ENCODE results near the gene PTPN20. TPM values are rescaled to one million over a fixed set of nuclear protein-coding genes. Genes with fewer than 3 reads are reported as not detected.
"Not testable (repeated sequence)": the region's sequence is repeated elsewhere in the genome, so short reads cannot be mapped to it uniquely, and the experiment has no call there.

PTPN20 gene
- polyA plus RNA-seq (2014; cell fraction: cytosol; rRNA removed) = 0.21 TPM in 1 of 2 replicates, not detected in the other
- polyA plus RNA-seq (2014; cell fraction: nucleus; rRNA removed) = 0.15 TPM in 1 of 2 replicates, not detected in the other

GRCh38 chr10:46911144-46911876, at the start of gene PTPN20:
PTPN20 (plus strand) TSS chr10:46911428; CDS start chr10:46932500, 21,072 bp downstream.
- DNase-seq (ENCODE audit: low spot score) = not testable (repeated sequence)

GRCh38 chr10:46869716-46870115, 41.5 kb upstream of the PTPN20 start:
- DNase-seq (ENCODE audit: low spot score) = not testable (repeated sequence)

GRCh38 chr10:46871583-46871982, 39.6 kb upstream of the PTPN20 start:
- DNase-seq (ENCODE audit: low spot score) = not testable (repeated sequence)

GRCh38 chr10:46875304-46875703, 35.9 kb upstream of the PTPN20 start:
- not testable (repeated sequence) for DNase-seq (ENCODE audit: low spot score)

- not testable (repeated sequence) for DNase-seq (ENCODE audit: low spot score)
These were observed 34.5 kb upstream of the PTPN20 start for GRCh38 chr10:46876773-46877172.

- DNase-seq (ENCODE audit: low spot score) = peak; percentile 3
These were observed 32.5 kb upstream of the PTPN20 start for GRCh38 chr10:46878761-46879160.

- DNase-seq (ENCODE audit: low spot score) = not testable (repeated sequence)
These were observed 20.2 kb upstream of the PTPN20 start for GRCh38 chr10:46890813-46891611.

- DNase-seq (ENCODE audit: low spot score) = not testable (repeated sequence)
These were observed 14.2 kb upstream of the PTPN20 start for GRCh38 chr10:46896762-46897692.

GRCh38 chr10:46901247-46901646, 10.0 kb upstream of the PTPN20 start:
- DNase-seq (ENCODE audit: low spot score) = not testable (repeated sequence)

- DNase-seq (ENCODE audit: low spot score) = not testable (repeated sequence)
These were observed 7.4 kb upstream of the PTPN20 start for GRCh38 chr10:46903874-46904273.

GRCh38 chr10:46906359-46906758, 4.9 kb upstream of the PTPN20 start:
- not testable (repeated sequence) for DNase-seq (ENCODE audit: low spot score)

GRCh38 chr10:46907185-46908117, 3.8 kb upstream of the PTPN20 start:
- not testable (repeated sequence) for DNase-seq (ENCODE audit: low spot score)

GRCh38 chr10:46922498-46922897, 11.3 kb downstream of the PTPN20 start:
- DNase-seq (ENCODE audit: low spot score) = not testable (repeated sequence)

GRCh38 chr10:46925156-46925555, 13.9 kb downstream of the PTPN20 start:
- DNase-seq (ENCODE audit: low spot score) = not testable (repeated sequence)

- not testable (repeated sequence) for DNase-seq (ENCODE audit: low spot score)
These were observed 14.6 kb downstream of the PTPN20 start for GRCh38 chr10:46925853-46926252.

- not testable (repeated sequence) for DNase-seq (ENCODE audit: low spot score)
These were observed 17.6 kb downstream of the PTPN20 start for GRCh38 chr10:46928810-46929209.

- not testable (repeated sequence) for DNase-seq (ENCODE audit: low spot score)
These were observed 21.2 kb downstream of the PTPN20 start for GRCh38 chr10:46932383-46932782.

GRCh38 chr10:46941091-46941490, 29.9 kb downstream of the PTPN20 start:
- not testable (repeated sequence) for DNase-seq (ENCODE audit: low spot score)

- not testable (repeated sequence) for DNase-seq (ENCODE audit: low spot score)
These were observed 37.7 kb downstream of the PTPN20 start for GRCh38 chr10:46948687-46949518.
